GM18519 (cell line): ENCODE results near the gene MTOR.
"Not testable (repeated sequence)": the region's sequence is repeated elsewhere in the genome, so short reads cannot be mapped to it uniquely, and the experiment has no call there.

Source experiments
- ATAC-seq: cut with Tn5 transposase; IDR thresholded peaks from one replicate; pipeline ENCODE4 v1.9.1; 2021; ENCODE audit warnings: mild to moderate bottlenecking, moderate library complexity; ENCODE audit not compliant: unreplicated experiment, low FRiP score

MTOR gene

DNA sequence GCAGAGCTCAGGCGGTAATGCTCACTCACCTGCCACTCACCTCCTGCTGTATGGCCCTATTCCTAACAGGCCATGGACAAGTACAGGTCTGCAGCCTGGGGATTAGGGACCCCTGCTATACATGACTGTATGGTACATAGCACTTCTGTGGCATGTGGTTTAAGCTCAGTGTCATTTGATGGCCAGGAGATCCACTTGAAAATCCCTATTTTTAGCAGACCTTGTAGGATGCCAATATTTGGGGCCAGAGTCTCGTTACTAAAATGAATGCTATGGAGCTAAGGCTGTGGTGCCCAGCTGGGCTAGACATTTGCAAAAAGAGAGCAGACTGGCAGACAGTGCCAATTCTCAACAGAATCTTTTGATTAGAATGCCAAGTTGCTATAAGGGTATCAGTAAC is 74.9 kb downstream of the MTOR start:
- no peak for ATAC-seq

GRCh38 chr1:11187000-11187399 is 75.4 kb downstream of the MTOR start:
- no peak for ATAC-seq

- ATAC-seq: no peak
Observed at GRCh38 chr1:11184973-11185372, 77.4 kb downstream of the MTOR start.

DNA sequence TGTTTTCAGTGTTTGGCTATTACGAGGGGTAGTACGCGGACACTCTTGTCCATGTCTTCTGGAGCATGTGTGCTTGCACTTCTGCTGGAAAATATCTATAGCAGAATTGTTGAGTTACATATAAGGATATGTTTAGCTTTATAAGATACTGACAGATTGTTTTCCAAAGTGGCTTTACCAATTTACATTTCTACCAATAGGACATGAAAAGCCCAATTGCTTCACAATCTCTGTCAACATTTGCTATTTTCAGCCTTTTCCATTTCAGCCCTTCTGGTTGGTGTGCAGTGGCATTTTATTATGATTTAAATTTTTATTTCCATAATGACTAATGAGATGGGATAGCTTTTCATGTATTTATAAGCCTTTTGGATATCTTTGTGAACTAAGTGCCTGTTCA is 79.5 kb downstream of the MTOR start:
- no peak for ATAC-seq

DNA sequence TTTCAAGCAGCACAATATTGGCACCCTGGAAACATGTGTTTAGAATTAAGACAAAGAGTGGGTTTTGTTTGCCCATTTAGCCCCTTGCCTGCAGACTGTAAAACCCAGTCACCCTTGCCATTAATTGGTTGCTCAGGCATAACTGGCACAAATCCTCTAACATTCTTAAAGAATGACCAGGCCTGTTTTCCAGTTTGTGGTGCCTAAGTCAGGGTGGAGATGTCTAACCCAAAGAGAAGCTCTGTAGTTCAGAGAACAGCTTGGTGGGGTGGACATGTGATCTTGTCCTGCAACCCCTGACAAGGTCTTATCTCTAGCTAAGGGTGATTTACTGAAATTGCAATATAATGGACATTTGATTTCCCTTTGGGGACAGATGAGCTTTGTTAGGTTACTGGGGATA is 82.0 kb downstream of the MTOR start:
- no peak for ATAC-seq

GRCh38 chr1:11179749-11180148 is 82.6 kb downstream of the MTOR start:
- not testable (repeated sequence) for ATAC-seq

- no peak for ATAC-seq
Observed at GRCh38 chr1:11179125-11179524, 83.2 kb downstream of the MTOR start.

- no peak for ATAC-seq
Observed at GRCh38 chr1:11178021-11179015, 84.0 kb downstream of the MTOR start.

- no peak for ATAC-seq
Observed at GRCh38 chr1:11176081-11176706, 86.2 kb downstream of the MTOR start.

GRCh38 chr1:11175461-11175860 is 86.9 kb downstream of the MTOR start:
- ATAC-seq: no peak

- no peak for ATAC-seq
Observed at GRCh38 chr1:11174261-11174942, 87.9 kb downstream of the MTOR start.

- no peak for ATAC-seq
Observed at GRCh38 chr1:11170102-11170501, 92.2 kb downstream of the MTOR start.

GRCh38 chr1:11169202-11169601 is 93.1 kb downstream of the MTOR start:
- no peak for ATAC-seq

- no peak for ATAC-seq
Observed at GRCh38 chr1:11168731-11169130, 93.6 kb downstream of the MTOR start.

GRCh38 chr1:11166744-11167143 is 95.6 kb downstream of the MTOR start:
- ATAC-seq: not testable (repeated sequence)

DNA sequence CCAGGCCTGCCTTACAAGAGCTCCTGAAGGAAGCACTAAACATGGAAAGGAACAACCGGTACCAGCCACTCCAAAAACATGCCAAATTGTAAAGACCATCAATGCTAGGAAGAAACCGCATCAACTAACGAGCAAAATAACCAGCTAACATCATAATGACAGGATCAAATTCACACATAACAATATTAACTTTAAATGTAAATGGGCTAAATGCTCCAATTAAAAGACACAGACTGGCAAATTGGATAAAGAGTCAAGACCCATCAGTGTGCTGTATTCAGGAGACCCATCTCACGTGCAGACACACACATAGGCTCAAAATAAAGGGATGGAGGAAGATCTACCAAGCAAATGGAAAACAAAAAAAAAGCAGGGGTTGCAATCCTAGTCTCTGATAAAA is 99.6 kb downstream of the MTOR start:
- not testable (repeated sequence) for ATAC-seq

DNA sequence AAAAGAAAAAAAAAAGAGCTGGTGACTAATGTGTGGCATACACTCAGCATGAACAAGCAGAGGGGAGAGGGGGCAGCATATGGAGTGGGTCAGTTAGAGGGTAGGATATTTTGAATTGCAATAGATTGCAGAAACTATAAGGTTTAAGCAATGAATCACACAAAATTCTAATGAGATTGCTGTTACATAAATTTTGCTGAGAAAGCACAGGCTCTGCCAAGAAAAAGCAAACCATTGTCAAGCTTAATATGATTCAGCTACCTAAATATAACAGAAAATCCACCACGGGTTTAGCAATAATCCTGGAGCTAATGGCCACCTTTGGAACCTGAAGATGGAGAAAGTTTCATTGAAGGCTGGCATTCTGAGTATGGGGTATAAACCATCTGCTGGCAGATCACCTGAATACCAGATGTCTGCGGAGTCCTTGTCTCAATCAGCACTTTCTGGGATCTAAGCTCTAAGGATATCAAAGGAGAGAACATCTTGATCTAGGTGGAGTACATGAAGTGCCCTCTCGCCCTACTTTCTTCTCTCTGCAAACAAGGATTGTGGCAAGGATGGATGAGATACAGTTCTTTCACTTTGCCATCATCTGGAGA is 103.5 kb downstream of the MTOR start:
- ATAC-seq: no peak

DNA sequence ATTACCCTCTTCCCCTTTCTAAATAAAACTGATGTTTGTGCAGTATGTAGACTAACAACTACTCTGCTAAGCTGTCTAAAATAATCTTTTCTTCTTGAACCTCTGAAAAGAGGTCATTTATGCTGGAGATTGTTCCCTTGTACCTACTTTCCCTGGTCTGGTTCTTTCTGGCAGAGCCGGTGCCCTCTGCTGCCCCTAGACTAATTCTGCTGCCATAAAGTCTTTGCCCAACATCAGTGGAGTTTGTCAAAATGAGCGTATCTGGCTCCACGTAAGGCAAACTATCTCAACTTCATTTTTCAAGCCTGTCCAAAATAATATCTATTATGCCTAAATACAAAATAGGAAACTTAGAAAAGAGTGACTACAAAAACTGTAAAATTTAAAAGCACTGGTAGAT is 104.1 kb downstream of the MTOR start:
- no peak for ATAC-seq

DNA sequence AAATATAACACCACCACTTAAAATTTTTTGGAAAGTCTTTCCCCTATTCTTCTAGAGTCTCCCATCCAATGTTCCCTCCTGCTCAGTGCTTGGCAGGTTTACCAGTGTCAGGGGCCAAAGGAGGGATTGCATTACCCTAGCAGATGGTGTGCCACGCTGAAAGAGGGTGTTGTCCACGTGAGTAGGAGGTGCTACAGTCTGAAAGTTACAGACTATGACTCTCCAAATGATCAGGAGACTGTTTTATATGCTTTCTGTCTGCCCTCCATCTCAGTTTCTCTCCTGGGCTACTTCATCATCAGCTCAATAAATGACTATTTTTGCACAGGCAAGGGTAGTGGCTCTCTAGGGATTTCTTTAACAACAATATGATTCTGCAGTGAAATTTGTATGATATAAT is 104.5 kb downstream of the MTOR start:
- no peak for ATAC-seq

GRCh38 chr1:11157394-11157793 is 105.0 kb downstream of the MTOR start:
- ATAC-seq: no peak

DNA sequence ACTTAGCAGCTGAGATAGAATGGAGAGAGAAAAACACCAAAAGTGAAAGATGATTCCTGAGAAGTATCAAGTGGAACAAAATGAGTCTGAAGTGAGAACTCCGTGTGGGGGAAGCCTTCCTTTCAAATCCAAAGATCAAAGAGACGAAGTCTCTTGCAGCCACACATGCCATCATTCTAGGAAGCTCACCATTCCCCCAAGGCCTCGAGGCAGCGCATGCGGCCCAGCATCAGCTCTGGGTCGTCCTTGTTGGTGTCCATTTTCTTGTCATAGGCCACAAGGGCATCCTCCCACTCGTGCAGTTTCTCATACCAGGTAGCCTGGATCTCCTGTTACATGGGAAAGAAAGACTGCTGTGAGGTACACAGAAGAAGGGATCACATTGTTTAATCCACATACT is 105.4 kb downstream of the MTOR start:
- no peak for ATAC-seq
